AG10803 (cell line): Measurements from ENCODE around the gene CPEB2.
A peak's percentile ranks its signal among the peaks of the same experiment; 100 is the strongest.

Experiments used
- DNase-seq: peaks from one replicate; pipeline ENCODE4 v3.0.0; 2010; ENCODE audit warnings: low read depth
- H3K4me3 ChIP-seq: 2 replicates; pipeline ENCODE4 v1.5.1; 2011; ENCODE audit warnings: mild to moderate bottlenecking, low read length, control low read depth
- TF ChIP-seq, protein P1 (sequence below): conservative IDR thresholded peaks from 2 replicates; pipeline ENCODE4 v1.5.1; 2011; ENCODE audit warnings: mild to moderate bottlenecking, low read length, control low read depth, inconsistent platforms

Gene CPEB2

DNA sequence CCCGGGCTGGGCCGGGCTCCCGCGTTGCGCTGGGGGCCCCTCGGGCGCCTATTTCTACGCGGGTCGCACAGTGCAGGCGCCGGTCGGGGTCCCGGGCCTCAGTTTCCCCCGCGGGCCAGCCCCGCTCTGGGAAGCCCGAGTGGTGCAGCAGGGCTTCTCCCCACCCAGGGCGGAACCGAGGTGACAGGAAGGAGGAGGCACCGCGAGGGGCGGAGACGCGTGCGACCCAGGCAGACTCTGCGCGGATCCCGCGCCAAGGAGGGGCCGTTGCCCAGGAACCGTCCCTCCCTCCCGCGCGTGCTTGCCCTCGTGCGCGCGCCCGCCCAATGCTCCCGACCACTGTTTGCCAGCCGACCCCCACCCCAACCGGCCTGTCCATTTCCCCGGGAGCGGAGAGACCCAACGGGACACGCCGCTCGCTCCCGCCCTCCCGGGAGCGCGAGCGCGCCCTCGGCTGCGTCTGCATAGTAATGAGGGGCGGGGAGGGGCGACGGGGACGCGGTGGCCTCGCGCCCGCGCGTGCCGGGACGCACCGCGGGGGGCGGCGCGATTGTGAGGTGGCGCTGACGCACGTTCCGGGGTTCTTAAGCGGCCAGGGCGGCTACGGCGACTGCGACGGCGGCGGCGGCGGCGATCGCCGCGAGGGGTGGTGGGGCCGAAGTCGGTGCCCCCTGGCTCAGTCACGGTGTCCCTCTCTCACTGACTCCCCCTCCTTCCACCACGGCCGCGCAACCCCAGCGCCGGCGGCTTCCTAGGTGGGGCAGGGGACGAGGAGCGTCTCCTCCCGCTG, at the start of gene CPEB2:
Gene CPEB2, plus strand, starts transcription at position 613 of the 790 bp plus-strand sequence. CDS start 193 bp downstream, outside the sequence.
- TF ChIP-seq, protein P1, sequence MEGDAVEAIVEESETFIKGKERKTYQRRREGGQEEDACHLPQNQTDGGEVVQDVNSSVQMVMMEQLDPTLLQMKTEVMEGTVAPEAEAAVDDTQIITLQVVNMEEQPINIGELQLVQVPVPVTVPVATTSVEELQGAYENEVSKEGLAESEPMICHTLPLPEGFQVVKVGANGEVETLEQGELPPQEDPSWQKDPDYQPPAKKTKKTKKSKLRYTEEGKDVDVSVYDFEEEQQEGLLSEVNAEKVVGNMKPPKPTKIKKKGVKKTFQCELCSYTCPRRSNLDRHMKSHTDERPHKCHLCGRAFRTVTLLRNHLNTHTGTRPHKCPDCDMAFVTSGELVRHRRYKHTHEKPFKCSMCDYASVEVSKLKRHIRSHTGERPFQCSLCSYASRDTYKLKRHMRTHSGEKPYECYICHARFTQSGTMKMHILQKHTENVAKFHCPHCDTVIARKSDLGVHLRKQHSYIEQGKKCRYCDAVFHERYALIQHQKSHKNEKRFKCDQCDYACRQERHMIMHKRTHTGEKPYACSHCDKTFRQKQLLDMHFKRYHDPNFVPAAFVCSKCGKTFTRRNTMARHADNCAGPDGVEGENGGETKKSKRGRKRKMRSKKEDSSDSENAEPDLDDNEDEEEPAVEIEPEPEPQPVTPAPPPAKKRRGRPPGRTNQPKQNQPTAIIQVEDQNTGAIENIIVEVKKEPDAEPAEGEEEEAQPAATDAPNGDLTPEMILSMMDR = no peak

DNA sequence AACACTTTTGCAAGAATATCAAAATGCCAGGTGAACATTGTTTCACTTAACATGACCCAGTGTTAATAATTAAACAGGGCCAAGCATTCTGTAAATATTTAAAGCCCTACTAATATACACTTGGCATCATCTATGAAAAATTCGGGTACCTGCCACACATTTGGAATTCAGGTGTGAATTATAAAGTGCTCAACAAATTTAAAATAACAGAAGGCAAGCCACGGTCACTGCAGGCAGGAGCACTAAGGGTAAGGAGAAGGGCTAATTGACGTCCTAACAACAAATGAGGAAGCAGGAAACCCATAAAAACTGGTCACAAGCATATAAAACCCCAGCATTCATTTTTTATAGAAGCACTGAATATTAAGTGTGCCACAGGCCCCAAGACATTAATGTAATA, 43.8 kb upstream of the CPEB2 start:
- no peak overlapping the region for H3K4me3 ChIP-seq
- TF ChIP-seq, protein P1 = no peak
- no peak for DNase-seq

More for the DNA sequence above, at the start of gene CPEB2:
- H3K4me3 ChIP-seq = peak within 1 kb of the TSS; percentile 86
- peak; percentile 97 for DNase-seq

DNA sequence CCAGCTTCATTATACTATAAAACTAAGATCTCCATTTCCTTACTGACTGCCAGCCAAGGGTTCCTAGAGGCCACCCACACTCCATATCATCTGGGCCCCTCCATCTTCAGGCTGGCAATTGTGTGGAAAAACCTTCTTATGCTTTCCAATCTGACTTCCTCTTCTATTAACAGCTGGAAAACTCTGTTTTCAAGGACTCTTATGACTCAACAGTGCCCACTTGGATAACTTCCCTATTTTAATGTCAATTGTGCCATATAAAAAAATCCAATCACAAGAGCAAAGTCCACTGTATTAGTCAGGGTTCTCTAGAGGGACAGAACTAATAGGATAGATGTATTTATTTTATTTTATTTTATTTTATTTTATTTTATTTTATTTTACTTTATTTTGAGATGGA, 41.0 kb upstream of the CPEB2 start:
- TF ChIP-seq, protein P1 = no peak
- no peak for DNase-seq
- no peak overlapping the region for H3K4me3 ChIP-seq

DNA sequence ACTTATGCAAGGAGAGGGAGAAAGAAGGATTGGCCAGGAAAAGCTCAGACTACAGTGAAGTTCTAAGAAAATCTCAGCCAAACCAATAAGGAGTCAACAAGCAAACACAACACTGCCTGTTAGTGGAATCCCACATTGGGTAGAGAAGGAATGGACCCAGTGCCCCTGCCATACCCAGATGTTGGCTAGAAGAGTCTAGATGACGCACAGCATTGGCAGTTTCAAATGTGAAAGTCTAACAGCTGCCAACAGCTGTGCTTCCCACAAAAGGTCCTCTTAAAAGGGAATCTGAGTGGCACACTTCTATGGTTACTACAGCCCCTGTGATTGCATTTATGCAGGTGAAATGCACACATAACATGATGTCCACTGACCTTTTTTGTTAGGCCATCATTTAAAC, 37.2 kb upstream of the CPEB2 start:
- no peak overlapping the region for H3K4me3 ChIP-seq
- no peak for DNase-seq
- TF ChIP-seq, protein P1 = no peak

DNA sequence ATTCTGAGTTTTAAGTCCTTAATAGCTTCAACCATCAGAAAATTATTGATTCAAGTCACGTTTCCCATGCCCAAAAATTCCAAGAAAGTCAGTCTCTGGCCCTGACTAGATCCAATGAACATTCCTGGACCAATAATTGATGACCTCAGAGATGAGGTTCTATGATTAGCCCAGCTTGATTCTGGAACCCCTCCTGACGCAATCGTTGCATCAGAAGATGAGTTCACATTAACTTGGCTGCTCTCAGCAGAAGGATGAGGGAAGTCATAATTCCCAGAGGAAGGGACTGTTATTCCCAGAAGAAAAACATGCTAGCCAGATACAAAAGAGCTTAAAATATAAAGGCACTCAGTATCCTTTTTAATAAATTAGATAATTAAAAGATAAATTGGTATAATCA, 34.3 kb upstream of the CPEB2 start:
- DNase-seq = peak; percentile 4
- H3K4me3 ChIP-seq = no peak overlapping the region
- TF ChIP-seq, protein P1 = no peak

DNA sequence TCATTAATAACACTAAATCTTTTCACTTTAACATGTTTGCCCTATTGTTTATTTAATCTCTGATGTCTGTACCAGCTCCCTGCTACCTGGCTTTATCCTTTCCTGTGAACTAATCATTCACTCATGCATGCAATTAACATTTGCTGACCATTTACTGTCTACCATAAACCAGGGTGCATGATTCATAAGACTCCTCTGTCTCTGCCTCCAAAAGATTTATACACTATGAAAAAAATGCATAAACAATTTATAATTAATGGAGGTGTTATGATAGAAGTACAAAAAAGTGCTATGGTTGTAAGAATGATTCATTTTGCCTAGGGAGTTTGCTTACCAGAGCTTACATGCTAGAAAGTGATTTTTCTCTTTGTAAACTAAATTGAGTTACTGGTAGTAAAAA, 24.5 kb upstream of the CPEB2 start:
- TF ChIP-seq, protein P1 = no peak
- H3K4me3 ChIP-seq = no peak overlapping the region
- DNase-seq = no peak

DNA sequence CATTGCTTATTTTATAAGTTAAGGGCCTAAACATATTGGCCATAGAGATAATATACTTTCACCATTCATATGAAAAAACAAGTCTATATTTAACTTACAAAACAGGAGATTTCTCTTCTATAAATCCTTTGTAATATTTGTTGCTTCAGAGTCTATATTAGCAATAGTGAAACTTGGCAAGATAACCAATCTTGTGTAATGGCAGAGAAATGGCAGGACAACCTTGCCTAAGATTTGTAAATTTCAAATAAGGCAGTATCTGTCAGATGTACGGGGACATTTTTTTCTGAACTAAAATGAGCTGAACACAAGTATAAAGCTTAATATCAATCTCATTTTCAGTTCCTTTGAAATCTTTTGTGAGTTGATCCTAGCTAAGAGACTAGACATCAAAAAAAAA, 17.8 kb upstream of the CPEB2 start:
- no peak overlapping the region for H3K4me3 ChIP-seq
- TF ChIP-seq, protein P1 = no peak
- DNase-seq = no peak
